Aorta (tissue), 5 donors: ENCODE measurements around the gene SLC35F1. TPM values are rescaled to one million over a fixed set of nuclear protein-coding genes. Genes with fewer than 3 reads are reported as not detected.

Experiments
- ATAC-seq: fragments of 200-7000 bp; cut with Tn5 transposase; one replicate; pipeline ENCODE4 v1.9.1; 2022; ENCODE audit warnings: moderate library complexity; ENCODE audit not compliant: low FRiP score
- DNase-seq, 2 donors: peaks; one replicate each; pipeline ENCODE4 v3.0.0-alpha.2; 2020
- H3K27ac ChIP-seq, 2 donors: one replicate each; pipeline ENCODE4 v1.5.1; 2013; ENCODE audit warnings: low read length in 2 of 2, mild to moderate bottlenecking in 2 of 2, moderate library complexity in 2 of 2, control low read depth in 1 of 2, inconsistent platforms in 1 of 2, low read depth in 1 of 2
- H3K27me3 ChIP-seq, 2 donors: one replicate each; pipeline ENCODE4 v1.6.1; 2013; ENCODE audit warnings: control low read depth in 1 of 2, low read length in 1 of 2, mild to moderate bottlenecking in 1 of 2, moderate library complexity in 1 of 2; ENCODE audit not compliant: insufficient read depth in 2 of 2, control insufficient read depth in 1 of 2
- H3K36me3 ChIP-seq, 2 donors: one replicate each; pipeline ENCODE4 v1.6.1; 2013; ENCODE audit warnings: control low read depth in 1 of 2, low read length in 1 of 2, mild to moderate bottlenecking in 1 of 2; ENCODE audit not compliant: insufficient read depth in 2 of 2, control insufficient read depth in 1 of 2
- H3K4me1 ChIP-seq, 2 donors: one replicate each; pipeline ENCODE4 v1.6.1; 2013; ENCODE audit warnings: low read length in 2 of 2, control low read depth in 1 of 2, mild to moderate bottlenecking in 1 of 2, moderate library complexity in 1 of 2; ENCODE audit not compliant: insufficient read depth in 2 of 2, control insufficient read depth in 1 of 2
- H3K4me3 ChIP-seq, 2 donors: one replicate each; pipeline ENCODE4 v1.5.1; 2013; ENCODE audit warnings: low read length in 2 of 2, control low read depth in 1 of 2, mild to moderate bottlenecking in 1 of 2
- H3K9me3 ChIP-seq: one replicate; pipeline ENCODE4 v1.6.1; 2013; ENCODE audit warnings: mild to moderate bottlenecking, low read length; ENCODE audit not compliant: control insufficient read depth
- WGBS, 2 donors: extraction: QIAGEN DNeasy Blood & Tissue Kit; methylation state at CpG; one replicate each; pipeline ENCODE4 v1.1.7; 2013; 5-methylcytosine and 5-hydroxymethylcytosine counted together
- intact Hi-C, 2 donors: fragments of 100-400 bp; cut with DNase I; formaldehyde crosslinking; loops; one replicate each; pipeline versions ENCODE4 v1.14.2 to v1.15.0; 2022
- polyA plus RNA-seq, 2 donors: library from polyadenylated mRNA; stranded (reverse); fragments of 200-250 nt; gene quantifications; one replicate each; pipeline ENCODE4 v1.2.3, GENCODE V29; 2013
- total RNA-seq, 2 donors: library from RNA; stranded (reverse); fragmentation: NEBNext Ultra II Directional; extraction: Animal tissue kit (Norgen Biotek cat#: 25700); gene quantifications; one replicate each; pipeline ENCODE4 v1.2.1, GENCODE V29; 2021
- donor health status: healthy with polysubstance abuse.
- donor health status: Bipolar disorder and iron deficiency.
- donor health status: DM: no; HTN: no; CAD: no.
- donor health status: DM: no; HTN: no; CAD: no.
- donor health status: DM: yes; HTN: yes; CAD: no.

SLC35F1 gene
- total and polyA plus RNA-seq, 4 donors: 0.59 to 1.9 (median 1.2) TPM

- H3K36me3 ChIP-seq: no peaks in the 10 kb centered on the region
- no peak overlapping the region for H3K4me3 ChIP-seq
- WGBS, 2 donors: 96% methylated on average over 2 of the region's 2 CpGs
- DNase-seq (no peak), ATAC-seq (no peak)
- no peaks in the 10 kb centered on the region for H3K27me3 ChIP-seq
- H3K27ac ChIP-seq: no peak overlapping the region
- intact Hi-C loops: no loop called here
- H3K4me1 ChIP-seq: no peaks in the 10 kb centered on the region
- no peaks in the 10 kb centered on the region for H3K9me3 ChIP-seq
These were observed 281.5 kb downstream of the SLC35F1 start for GRCh38 chr6:118188561-118188960.

GRCh38 chr6:118197539-118197938 lies 290.5 kb downstream of the SLC35F1 start:
- H3K36me3 ChIP-seq: no peaks in the 10 kb centered on the region
- no peak for DNase-seq
- 30 to 41% methylated on average over 3 of the region's 3 CpGs for whole genome bisulfite sequencing, 2 donors
- peaks cover 0 to 2% of the 10 kb centered on the region in 2 donors for H3K4me1 ChIP-seq
- no peak overlapping the region for H3K27ac ChIP-seq
- H3K4me3 ChIP-seq: no peak overlapping the region
- H3K9me3 ChIP-seq: no peaks in the 10 kb centered on the region
- no peak for ATAC-seq
- intact Hi-C loops: no loop called here
- H3K27me3 ChIP-seq: no peaks in the 10 kb centered on the region

GRCh38 chr6:118198746-118199145 lies 291.7 kb downstream of the SLC35F1 start:
- Histone ChIP-seq H3K27ac (no peak overlapping the region), H3K4me3 (no peak overlapping the region), H3K9me3 (no peaks in the 10 kb centered on the region), H3K27me3 (no peaks in the 10 kb centered on the region), H3K36me3 (no peaks in the 10 kb centered on the region), H3K4me1 (peaks cover 0 to 2% of the 10 kb centered on the region in 2 donors)
- ATAC-seq (peak; percentile 26), DNase-seq (no peak)
- 8 to 10% methylated on average over 1 of the region's 1 CpG for WGBS, 2 donors
- intact Hi-C loops: no loop called here

DNA sequence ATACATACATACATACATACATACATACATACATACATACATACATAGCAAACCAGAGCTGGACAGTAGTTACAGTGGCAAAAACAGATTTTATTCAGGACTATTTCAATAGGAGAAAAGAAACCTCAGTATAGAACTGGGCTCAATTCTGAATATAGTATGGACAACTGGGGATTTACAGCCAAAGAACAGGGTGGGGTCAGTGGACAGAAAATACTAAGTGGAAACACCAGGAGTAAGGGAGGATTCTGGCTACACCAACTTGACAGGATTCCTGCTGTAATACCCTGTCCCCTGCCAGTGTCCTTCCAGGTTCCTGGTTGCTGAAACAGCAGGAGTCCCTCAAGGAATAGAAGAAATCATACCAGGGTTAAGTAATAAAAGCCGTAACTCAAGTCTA lies 293.1 kb downstream of the SLC35F1 start:
- WGBS, 2 donors: 87 to 89% methylated on average over 1 of the region's 1 CpG
- ATAC-seq (no peak), DNase-seq (no peak)
- Histone ChIP-seq H3K4me3 (no peak overlapping the region), H3K9me3 (no peaks in the 10 kb centered on the region), H3K27ac (no peak overlapping the region), H3K27me3 (no peaks in the 10 kb centered on the region), H3K36me3 (no peaks in the 10 kb centered on the region), H3K4me1 (peaks cover 0 to 2% of the 10 kb centered on the region in 2 donors)
- intact Hi-C loops: no loop called here

GRCh38 chr6:118202517-118202916 lies 295.5 kb downstream of the SLC35F1 start:
- 82 to 95% methylated on average over 1 of the region's 1 CpG for WGBS, 2 donors
- no peak for DNase-seq
- intact Hi-C loops: no loop called here
- H3K9me3 ChIP-seq: no peaks in the 10 kb centered on the region
- H3K4me1 ChIP-seq: peaks cover 0 to 2% of the 10 kb centered on the region in 2 donors
- no peak for ATAC-seq
- H3K27ac ChIP-seq: no peak overlapping the region
- no peak overlapping the region for H3K4me3 ChIP-seq
- H3K27me3 ChIP-seq: no peaks in the 10 kb centered on the region
- H3K36me3 ChIP-seq: no peaks in the 10 kb centered on the region

- Histone ChIP-seq H3K4me3 (no peak overlapping the region), H3K4me1 (no peaks in the 10 kb centered on the region), H3K9me3 (no peaks in the 10 kb centered on the region), H3K36me3 (no peaks in the 10 kb centered on the region), H3K27me3 (no peaks in the 10 kb centered on the region), H3K27ac (no peak overlapping the region)
- DNase-seq (no peak), ATAC-seq (no peak)
- intact Hi-C loops: no loop called here
These were observed 296.5 kb downstream of the SLC35F1 start for GRCh38 chr6:118203545-118203944.

DNA sequence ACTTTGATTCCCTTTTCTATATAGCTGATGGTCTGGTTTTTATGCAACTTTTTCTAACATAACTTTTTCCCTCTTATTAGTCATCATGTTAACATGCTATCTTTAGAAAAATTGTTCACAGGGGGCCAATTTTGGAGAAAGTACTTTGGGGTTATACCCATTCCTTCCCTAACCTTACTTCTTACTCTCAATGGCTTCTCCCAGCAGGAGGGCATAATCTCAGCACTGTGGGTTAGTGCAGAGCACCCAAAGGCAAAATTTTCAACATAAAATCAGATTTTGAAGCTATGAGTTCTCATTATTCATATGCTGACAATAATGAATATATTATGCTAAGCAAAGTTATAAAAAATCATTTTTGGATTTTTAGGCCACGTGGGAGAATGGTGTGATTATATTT lies 299.2 kb downstream of the SLC35F1 start:
- 65 to 78% methylated on average over 1 of the region's 1 CpG for WGBS, 2 donors
- ATAC-seq: no peak
- H3K4me3 ChIP-seq: no peak overlapping the region

GRCh38 chr6:118207947-118208346 lies 300.9 kb downstream of the SLC35F1 start:
- Histone ChIP-seq H3K27ac (no peak overlapping the region), H3K9me3 (no peaks in the 10 kb centered on the region), H3K4me1 (no peaks in the 10 kb centered on the region), H3K4me3 (no peak overlapping the region), H3K36me3 (no peaks in the 10 kb centered on the region), H3K27me3 (no peaks in the 10 kb centered on the region)
- no peak for ATAC-seq
- intact Hi-C loops: no loop called here
- 79 to 93% methylated on average over 10 of the region's 10 CpGs for WGBS, 2 donors
- no peak for DNase-seq

More for the DNA sequence above, 299.2 kb downstream of the SLC35F1 start:
- Histone ChIP-seq H3K4me1 (no peaks in the 10 kb centered on the region), H3K27me3 (no peaks in the 10 kb centered on the region), H3K27ac (no peak overlapping the region), H3K36me3 (no peaks in the 10 kb centered on the region), H3K9me3 (no peaks in the 10 kb centered on the region)
- intact Hi-C loops: no loop called here
- DNase-seq: no peak

GRCh38 chr6:118212451-118213173 lies 305.5 kb downstream of the SLC35F1 start:
- DNase-seq (no peak), ATAC-seq (no peak)
- intact Hi-C loops: no loop called here
- H3K4me1 ChIP-seq: no peaks in the 10 kb centered on the region
- H3K27me3 ChIP-seq: no peaks in the 10 kb centered on the region
- no peak overlapping the region for H3K4me3 ChIP-seq
- WGBS, 2 donors: 92 to 94% methylated on average over 4 of the region's 4 CpGs
- no peak overlapping the region for H3K27ac ChIP-seq
- no peaks in the 10 kb centered on the region for H3K36me3 ChIP-seq
- H3K9me3 ChIP-seq: no peaks in the 10 kb centered on the region
